ENCODE data around the gene C2CD4D. TPM values are rescaled to one million over a fixed set of nuclear protein-coding genes. Genes with fewer than 3 reads are reported as not detected.
A peak's percentile ranks its signal among the peaks of the same experiment; 100 is the strongest.

Gene C2CD4D
- total RNA-seq, 1 donor from 2014 or later: not detected

DNA sequence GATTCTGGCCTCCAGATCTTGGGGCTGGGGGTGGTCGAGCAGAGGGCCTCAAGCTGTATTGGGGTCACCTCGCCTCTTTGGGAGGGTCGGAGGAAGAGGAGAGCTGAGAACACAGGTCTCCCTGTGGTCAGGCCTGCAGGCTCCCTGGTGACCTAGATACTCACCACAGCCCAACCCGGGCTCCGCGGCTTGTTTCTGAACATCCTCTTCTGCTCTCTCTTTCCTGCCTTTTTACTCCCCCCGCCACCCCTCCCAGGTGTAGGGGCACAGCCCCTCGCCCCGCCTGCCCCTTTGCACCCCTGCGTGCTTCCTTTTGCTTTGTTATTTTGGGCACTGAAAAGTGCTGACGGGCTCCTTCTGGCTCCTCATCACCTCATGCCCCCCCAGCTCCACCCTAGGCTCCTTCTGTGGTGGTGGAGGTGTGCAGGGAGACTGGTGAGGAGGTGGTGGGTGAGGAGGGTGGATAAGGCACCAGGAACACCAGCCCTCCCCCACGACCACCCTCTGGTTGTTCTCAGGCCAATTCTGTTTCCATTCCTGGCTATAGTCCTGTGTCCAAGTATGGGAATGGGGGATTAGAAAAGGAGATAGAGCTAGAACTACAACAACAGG, 23.8 kb downstream of the C2CD4D start:
- DNase-seq (ENCODE audit: low spot score): no peak
- ATAC-seq: no peak

DNA sequence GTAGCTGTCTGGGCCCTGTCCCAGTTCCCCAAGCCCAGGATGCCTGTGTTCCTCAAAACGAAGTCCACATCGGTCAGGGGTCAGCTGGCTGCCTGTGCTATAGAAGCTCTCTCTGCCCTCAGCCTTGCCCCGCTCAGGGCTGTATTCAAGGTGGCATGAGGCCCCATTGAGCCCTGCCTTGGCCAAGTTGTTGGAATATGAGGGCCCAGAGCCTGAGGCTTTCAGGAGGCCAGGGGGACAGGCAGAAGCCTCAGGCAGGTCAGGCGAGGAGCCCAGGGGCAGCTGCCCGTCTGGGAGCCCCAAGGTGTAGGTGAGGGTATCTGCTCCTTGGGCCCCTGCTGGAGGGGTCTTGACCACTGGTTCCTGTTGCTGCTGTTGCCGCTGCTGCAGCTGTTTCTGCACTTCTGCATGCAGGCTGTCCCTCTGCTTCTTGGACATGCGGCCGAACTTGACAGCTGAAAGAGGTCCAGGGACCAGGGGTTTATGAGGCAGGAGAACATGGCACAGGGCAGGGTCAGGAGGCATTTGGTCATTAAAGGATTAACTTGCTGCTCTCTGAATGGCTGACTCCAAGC, 24.6 kb downstream of the C2CD4D start:
- ATAC-seq (no peak), DNase-seq (ENCODE audit: low spot score) (no peak)

DNA sequence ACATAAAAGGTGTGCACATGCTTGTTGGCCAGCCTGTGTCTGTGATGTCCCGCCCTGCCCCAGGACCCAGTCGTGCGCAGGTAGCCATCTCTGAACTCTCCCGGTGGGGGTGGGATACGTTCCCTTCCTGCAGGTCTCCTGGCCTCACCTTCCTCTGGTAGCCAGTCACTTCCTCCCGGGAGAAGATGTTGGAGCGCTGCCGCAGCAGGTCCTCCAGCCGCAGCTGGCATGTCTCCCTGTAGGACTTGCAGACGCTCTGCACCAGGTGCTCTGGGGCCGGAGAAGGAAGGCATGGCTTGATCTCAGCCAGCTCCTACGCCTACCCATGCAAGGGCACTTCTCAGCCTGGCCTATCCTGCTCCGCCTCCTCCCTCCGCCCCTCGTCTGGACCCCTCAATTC, 25.2 kb downstream of the C2CD4D start:
- no peak for DNase-seq (ENCODE audit: low spot score)
- ATAC-seq: no peak

DNA sequence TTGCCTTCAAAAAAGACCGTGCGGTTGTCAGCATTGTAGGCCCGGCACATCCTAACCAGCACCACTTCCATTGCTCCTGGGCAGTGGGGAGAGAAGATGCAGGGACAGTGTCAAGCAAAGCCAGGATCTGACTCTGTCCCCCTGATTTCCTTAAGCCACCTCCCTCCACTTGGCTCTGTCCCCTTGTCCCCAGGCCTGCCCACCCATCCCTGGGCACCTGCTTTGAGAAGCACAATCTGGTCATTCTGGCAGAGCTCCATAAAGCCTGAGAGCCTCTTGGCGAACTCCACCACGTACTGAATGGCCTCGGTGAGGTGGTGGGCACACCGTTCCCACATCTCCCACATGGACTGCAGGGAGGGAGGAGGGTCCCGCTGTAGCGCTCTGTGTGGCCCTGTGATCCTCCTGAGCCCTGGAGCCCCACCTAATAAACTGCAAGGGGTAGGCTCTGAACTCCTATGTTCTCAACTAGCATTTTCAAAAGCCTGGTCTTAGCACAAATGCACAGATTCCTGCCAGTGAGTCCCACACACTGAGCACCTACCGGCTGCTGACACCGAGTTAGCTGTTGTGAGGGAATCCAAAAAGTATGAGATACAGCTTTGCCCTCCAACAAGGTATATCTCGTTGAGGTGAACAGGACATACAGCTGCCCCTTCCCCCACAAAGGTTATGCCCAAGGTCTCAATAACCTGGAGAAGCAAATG, 26.2 kb downstream of the C2CD4D start:
- no peak for ATAC-seq

DNA sequence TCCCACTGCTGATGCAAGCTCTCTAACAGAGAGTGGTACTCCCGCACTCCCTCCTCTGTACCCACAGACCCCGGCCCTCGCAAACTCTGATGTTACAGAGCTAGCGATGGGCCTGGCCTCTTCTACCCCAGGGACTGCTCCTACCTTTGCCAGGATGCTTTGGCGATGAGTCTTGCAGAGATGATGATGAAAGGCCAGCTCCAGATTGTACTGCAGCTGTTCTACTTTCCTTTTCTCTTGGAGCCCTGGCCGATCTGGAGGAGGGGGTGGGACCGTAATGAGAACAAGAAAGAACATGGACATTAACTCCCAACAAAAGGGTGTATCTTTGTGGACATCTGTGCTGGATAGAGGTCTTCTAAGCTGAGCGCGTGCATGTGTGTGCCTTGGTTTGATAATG, 28.4 kb downstream of the C2CD4D start:
- DNase-seq (ENCODE audit: low spot score): no peak
- no peak for ATAC-seq

More for the DNA sequence above, 26.2 kb downstream of the C2CD4D start:
- no peak for DNase-seq (ENCODE audit: low spot score)

DNA sequence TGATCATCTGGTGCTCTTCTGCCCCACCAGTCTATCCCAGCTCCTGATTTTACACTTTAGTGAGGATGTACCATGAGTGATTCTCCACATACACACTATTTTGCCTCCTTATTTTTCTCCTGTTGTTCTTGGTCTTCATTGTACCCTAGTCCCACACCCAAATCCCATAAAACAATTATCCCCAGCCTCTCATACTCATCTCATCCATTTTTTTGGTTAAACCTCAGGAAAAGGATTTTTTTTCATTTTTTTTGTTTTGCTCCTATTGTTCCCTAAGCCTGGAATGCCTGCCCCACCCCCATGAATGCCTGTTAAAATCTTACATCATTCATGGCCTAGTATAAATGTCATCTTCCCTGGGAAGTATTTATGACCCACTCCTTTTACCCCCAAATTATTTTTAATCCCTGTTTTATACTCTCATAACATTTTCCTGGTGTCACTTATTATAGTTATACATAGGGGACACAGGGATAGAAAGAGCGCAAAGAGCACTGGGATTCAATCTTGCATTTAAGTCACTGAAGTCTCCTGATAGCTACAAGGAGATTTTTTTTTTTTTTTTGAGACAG, 29.5 kb downstream of the C2CD4D start:
- ATAC-seq: no peak
- DNase-seq (ENCODE audit: low spot score): no peak

DNA sequence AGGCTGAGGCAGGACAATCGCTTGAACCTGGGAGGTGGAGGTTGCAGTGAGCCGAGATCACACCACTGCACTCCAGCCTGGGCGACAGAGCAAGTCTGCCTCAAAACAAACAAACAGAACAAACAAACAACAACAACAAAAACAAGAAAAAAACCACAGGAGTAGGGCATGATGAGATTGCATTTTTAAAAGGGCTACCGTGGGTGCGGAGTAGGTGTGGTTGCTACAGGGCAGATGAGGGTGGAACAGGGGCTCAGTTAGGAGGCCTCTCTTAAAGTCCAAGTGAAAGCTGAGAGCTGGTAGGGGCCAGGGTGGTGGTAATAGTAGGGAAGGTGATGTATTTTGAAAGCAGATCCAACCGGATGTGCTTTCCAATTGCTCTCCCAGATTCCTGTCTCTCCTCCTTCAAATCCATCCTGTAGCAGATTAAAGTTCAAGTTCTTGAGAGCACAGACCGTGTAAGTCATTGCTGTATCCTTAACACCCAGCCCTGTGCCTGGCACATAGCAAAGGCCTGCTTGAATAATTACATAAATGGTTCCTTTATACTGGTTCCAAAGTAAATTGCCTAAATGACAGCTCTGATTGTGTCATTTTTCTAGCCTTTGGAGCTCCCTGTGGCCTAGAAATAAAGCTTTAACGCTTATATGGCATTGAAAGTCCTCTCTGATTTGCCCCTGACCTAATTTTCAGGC, 30.2 kb downstream of the C2CD4D start:
- DNase-seq (ENCODE audit: low spot score): no peak
- peak; percentile 5 for ATAC-seq

DNA sequence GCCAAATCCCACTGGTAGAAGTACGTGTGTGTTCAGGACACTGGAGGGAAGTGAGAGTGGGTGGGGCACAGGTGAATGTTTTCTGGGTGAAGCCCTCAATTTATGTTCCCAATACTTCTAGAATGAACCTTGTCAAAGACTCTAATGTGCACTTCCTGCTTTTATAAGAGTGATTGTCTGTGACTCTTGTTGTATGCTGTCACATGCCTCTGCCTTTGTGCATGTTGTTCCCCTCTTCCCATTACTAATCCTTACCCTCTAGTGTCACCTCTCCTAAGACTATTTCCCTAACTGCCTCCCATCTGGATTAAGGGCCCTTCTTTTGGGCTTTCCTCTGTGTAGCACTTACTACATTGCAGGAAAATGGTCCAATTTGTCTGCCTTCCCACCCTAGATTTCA, 31.9 kb downstream of the C2CD4D start:
- ATAC-seq (no peak), DNase-seq (ENCODE audit: low spot score) (no peak)

DNA sequence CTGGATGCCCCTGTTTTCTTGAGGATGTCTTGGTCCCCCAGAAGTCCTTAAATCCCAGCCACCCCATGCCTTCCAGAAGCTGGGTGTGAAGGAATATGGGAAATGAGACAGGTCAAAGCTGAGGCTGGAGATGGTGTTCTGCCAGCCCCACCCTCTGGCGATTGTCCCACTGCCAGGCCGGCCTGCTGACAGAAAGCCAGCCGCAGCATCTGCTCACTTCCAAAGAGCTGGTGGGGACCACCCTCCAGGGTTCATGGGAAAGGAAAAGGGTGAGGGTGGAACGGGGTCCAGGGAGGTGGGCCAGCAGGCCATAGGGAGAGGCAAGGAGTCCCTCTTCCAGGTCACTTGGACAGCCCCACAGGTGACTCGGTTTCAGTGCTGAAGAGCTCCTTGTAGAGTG, 32.5 kb downstream of the C2CD4D start:
- DNase-seq (ENCODE audit: low spot score): no peak
- peak; percentile 5 for ATAC-seq

DNA sequence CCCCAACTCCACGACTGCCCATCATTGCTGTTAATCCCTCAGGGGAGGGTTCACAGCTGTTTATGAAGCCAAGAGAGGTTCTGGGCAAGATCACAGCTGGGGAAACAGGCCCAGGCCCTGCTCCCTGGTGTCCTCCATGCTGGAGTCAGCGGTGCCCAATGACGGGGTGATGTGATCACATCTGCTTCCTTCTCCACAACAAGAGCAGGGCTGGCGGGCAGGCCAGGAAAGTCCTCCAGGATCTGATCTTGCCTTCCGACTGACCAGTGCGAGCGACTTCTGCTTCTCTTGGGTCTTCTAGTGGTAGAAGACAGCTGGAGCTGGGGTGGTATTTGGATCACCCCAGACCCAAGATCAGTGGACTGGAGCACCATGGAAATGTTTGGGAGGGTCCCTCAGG, 33.5 kb downstream of the C2CD4D start:
- ATAC-seq: peak; percentile 24
- no peak for DNase-seq (ENCODE audit: low spot score)

DNA sequence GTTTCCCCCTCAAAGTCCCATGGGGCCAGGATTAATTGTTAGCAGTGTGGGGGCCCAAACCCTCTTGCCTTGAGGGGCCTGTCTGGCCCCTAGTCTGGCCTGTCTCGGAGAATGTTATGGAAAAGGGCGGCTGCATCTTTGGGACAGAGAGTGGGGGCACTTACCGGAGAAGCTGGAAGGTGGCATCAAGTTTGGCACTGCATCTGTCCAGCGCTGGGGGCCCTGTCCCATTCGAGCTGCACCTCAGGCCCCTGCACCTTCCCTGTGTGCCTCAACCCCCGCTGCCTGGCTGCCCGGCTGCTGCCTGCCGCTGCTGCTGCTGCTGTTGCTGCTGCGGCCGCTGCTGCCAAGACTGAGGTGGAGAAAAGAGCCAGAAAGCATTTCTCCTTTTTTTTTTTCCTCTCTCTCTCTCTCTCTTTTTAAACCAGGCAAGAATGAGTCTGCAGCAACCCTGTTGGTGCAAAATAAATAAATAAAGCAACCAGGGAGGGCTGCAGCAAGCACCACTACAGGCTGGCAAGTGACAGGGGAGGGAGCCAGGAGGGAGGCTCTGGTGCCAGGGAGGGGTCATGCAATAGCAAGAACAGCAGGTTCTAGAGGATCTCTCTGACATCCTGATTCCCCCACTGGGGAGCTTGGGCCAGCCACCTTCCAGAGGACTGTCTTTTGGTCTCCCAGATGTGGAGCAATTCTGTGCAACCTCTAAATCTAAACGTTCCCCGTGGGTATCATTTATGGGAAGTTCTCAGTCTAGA, 34.4 kb downstream of the C2CD4D start, which contains the start of gene LINGO4:
Gene LINGO4, minus strand, starts transcription at position 354 of the 755 bp plus-strand sequence. CDS start 2,715 bp downstream, outside the sequence.
- no peak for DNase-seq (ENCODE audit: low spot score)
- ATAC-seq: peak; percentile 44

DNA sequence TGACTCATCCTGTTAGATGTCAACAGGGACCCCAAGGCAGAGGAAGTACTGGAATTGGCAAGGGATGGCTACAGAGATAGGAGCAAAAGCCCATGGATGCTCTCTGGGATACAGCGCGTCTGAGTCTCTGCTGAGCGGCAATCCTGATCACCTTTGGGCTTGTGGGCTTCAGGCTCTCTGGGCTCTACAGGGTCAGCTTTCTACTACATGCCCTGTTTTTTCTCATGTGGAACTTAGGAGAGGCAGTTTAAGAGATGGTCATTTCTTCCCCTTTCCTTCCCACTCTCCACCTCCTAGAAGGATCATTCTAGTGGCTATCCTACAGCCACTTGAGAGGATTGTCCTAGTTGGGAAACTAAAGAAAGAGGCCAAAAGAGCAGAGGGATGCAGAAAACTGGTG, 35.7 kb downstream of the C2CD4D start:
- ATAC-seq: no peak
- no peak for DNase-seq (ENCODE audit: low spot score)

DNA sequence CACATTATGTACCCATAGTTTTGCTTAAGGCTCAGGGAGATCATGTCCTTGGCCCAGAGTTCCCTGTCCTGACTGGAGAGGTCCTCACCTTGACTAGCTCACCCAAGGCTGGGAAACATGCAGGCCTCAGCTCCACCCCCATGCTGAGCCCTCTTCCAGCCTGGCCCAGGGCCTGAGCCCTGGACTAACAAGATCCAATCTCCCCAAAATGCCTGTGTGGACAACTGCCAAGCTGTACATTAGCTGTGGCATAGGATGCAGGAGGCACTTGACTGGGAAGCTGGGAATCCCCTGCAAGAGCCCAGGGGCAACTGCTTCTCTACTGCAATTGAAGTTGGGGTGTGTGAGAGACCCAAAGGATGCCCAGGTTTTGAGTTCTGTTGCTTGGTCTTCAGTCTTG, 36.5 kb downstream of the C2CD4D start:
- no peak for DNase-seq (ENCODE audit: low spot score)

DNA sequence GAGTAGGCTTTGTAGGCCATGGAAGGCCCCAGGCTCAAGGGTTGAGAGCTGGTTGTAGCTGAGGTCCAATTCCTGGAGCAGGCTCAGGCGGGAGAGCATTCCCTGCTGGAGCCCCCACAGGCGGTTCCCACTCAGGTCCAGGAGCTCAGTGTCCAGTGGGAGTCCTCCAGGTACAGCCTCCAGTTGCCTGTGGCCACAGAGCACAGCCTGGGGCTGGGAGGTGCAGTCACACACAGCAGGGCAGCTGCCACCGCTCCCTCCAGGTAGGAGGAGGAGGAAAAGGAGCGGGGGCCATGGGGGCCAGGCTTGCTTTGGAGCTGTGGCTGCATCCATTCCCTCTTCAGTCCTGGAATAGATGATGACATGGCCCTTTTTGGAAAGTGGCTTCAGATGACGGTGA, 37.2 kb downstream of the C2CD4D start:
- no peak for ATAC-seq
- no peak for DNase-seq (ENCODE audit: low spot score)

More for the DNA sequence above, 36.5 kb downstream of the C2CD4D start:
- no peak for ATAC-seq

DNA sequence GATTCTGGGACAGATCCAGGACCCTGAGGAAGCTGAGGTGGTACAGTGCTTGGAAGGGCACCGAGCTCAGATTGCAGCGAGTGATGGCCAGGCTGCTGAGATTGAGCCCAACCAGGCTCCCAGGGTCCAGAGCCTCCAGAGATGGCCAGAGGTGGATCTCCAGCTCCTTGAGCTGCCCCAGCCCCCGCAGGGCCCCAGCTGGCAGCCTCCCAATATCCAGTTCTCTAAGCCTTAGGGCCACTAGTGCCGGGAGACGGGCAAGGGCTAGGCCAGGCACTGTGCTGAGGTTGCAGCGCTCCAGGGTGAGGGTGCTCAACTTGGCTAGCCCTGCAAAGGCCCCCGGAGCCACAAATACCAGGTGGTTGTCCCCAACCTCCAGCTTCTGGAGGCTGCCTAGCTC, 37.8 kb downstream of the C2CD4D start:
- ATAC-seq: no peak

DNA sequence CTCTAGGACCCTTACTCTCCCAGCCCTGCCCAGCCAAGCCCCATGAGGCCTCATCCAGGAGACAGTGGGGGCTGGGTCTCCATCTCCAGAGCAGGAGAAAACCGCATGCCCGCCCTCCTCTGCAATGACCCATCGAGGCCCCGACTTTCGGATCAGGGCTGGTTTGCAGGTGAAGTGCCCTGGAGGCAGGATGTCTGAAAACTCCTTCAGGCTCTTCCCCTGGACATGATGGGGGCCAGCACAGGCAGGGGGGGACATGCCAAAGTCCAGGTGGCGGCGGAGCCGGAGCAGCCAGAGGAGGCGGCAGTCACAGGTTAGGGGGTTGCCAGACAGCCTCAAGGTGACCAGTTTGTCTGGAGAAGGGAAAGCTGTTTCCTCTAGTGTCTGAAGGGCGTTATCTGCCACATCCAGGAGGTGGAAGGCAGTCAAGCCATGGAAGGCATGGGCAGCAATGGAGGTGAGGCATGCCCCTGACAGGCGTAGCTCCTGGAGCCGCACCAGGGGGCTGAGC, 38.3 kb downstream of the C2CD4D start:
- DNase-seq (ENCODE audit: low spot score): no peak
- ATAC-seq: no peak

More for the DNA sequence above, 37.8 kb downstream of the C2CD4D start:
- DNase-seq (ENCODE audit: low spot score): no peak

DNA sequence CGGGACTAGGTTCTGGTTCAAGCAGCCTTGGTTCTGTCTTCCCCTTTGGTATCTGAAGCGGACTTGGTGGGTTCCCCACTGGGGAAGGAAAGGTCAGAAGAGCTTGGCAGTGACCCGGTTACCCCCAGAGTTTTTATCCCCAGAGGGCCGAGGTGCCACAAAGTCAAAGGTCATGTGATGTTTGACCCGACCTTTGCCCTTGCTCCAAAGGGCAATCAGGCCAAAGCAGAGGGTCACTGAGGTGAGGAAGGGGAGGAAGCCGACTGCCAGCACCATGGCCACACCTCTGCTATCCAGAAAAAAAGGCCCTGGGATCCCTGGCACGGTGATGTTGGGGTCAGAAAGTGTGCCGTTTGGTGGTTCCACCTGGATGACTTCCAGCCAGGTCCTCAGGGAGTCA, 38.8 kb downstream of the C2CD4D start:
- ATAC-seq (no peak), DNase-seq (ENCODE audit: low spot score) (no peak)

DNA sequence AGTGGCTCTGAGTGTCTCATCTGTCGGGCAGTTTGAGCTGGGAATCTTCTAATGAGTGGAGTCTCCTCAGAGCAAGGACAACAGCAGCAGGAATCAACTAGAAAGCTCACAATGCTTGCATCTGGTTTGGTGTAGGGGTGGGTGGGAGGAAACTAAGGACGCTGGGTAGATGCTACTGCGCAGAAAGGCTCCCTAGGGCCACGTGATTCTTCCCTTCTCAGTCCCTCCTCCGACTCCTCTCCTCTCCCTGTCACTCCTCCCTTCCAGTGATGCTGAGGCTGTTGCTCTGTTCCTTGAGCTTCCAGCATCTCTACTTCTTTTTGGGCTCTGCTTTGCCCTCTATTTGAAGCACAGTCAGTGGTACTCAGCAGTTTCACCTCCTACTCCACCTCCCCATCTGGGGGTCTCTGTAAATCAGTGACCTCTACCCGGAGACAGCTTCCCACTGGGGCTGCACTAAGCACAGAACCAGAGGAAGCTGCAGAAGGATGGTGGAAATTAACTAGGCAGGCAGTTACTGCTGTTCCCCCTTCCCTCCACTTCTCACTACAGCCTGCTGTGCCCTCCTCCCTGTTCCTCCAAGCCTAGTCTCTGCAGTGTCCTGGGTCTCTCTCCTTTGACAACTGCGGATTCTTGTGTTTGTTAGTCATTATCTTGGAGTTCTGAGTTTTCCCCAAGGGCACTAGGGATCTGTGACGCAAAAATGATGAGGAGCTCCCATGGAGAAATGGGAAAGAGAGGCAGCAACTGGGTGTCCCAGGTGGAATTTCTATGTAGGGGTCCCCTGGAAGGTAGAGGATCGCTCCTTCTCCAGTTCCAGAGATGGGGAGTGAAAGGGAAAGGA, 40.2 kb downstream of the C2CD4D start:
- DNase-seq (ENCODE audit: low spot score) (no peak), ATAC-seq (no peak)

DNA sequence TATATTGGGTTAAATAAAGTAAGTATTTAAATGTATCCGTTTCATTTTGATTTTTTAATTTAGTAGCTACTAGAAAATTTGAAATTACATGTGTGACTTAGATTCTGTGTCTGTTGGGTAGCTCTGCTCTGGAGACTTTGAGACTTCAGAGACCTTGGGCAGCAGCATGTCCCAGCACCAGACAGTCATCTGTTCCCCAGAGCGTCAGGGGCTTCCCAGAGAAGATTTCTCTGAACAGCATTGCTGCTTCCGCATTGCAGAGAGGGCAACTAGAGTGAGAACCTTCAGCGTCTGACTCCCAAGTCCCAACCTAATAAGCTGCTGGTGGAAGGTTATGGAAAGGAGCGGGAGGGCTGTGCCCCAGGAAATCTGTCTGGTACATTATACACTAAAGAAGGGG, 41.0 kb downstream of the C2CD4D start:
- ATAC-seq (no peak), DNase-seq (ENCODE audit: low spot score) (no peak)

Measured in left lobe of liver (tissue), 2 donors.